CD4-positive, alpha-beta T cell treated with Interleukin-2 at 100 ng/mL for 4 hours (primary cell): ENCODE measurements around the gene ALPI.

Experiments
- DNase-seq: peaks from one replicate; pipeline ENCODE4 v3.0.0-alpha.2; 2020; ENCODE audit warnings: low spot score

ALPI gene

DNA sequence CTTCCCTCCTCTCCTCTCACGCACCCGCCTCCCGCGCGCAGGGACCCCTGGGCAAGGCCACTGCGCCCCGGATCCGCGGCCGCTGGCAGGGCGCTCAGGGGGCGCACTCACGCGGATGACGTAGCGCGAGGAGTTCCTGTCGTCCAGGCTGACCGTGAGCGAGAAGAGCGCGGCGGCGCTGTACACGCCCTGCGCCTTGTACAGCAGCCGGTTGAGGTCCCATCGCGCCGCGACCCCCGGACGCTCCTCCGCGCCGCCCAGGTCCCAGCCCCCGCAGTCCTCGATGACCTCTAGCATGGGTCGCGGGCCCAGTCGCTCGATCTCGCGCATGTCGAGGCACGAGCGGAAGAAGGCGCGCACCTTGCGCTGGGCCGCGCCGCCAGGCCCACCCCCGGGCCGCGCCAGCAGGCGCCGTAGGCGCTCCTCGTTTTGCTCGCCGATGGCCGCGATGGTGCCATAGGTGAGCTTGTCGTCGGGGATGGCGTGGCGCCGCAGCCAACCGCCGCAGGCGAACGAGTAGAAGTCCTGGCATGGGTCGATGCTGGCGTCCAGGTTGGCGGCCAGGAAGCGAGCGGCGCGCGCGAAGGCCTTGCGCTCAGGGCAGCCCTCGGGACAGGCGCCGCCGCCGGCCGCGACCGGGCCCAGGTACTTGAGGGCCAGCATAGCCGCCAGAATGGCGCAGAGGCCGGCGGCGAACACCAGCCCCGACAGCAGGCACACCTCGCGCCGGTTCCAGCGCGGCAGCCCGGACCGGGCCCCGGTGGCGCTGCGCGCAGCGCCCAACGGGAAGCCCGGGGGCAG lies 30.0 kb downstream of the ALPI start:
- no peak for DNase-seq

DNA sequence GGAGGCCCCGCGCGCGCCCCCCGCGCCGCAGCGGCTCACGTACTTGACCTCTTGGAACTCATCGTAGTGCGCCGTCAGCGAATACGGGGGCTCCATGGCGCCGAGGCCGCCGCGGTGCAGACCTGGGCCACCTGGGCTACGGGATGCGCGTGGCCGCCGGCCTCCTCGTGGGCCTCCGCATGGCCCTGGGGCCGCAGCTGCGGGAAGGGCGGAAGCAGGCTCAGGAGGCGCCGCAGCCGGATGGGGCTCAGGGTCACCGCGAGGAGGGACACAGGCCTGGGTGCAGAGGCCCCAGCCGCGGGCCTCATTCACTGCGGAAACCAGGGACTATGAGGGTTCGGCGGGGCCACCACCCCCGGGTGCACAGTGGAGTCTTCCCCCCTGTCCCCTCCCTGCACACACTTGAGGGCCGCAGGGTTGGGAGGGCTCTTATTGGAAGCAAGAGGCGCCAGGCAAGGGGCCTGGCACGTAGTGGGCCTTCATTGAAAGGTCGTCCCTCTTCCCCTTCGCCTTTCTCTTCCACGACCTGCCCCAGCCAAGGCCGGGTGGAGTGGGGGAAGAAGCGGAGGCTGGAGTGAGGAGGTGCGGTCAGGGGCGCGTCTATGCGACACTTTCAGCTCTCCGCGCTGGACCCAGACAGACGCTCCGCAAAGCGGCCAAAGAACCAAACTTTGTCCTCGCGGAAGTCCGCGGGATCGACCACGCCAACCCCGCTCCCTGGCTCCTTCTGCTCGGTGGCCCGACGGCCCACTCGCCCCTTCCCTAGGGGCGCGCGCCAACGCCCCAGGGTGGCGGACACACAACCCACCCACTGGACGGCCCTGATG lies 30.8 kb downstream of the ALPI start:
- no peak for DNase-seq

DNA sequence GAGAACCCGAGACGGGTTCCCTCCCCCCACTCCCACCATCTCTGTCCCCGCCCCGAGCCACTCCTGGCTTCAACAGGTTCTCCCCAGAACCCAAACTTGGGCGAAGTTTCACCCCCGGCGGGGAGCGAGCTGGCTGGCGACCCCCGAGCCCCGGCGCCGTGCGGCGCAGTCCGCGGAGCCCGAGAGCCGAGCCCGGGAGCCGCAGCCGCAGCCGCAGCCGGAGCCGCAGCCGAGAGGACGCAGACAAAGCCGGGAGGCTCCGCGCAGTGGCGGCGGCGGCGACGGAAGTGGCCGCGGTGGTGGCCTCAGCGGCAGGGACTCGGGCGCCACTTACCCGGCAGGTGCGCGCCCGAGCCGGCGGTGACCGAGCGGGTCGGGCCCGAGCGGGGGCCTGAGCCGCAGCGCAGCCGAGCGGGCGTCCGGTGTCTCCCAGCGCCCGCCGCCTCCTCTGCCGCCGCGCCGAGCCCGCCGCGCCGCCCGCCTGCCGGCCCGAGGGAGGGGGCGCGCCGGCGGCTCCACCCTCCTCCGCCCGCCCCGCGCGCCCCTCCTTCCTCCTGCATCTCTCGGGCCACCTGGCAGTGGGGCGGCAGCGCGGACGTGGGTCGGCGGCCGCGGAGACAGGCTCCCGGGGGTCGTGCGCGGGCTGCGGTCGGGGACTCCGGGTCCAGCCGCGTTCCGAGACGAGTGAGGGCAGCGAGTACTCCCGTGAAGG lies 31.6 kb downstream of the ALPI start, which contains the start of gene ECEL1:
ECEL1 (minus strand) TSS at position 450 of the 712 bp plus-strand sequence. CDS start 1,181 bp downstream, outside the sequence.
- no peak for DNase-seq

DNA sequence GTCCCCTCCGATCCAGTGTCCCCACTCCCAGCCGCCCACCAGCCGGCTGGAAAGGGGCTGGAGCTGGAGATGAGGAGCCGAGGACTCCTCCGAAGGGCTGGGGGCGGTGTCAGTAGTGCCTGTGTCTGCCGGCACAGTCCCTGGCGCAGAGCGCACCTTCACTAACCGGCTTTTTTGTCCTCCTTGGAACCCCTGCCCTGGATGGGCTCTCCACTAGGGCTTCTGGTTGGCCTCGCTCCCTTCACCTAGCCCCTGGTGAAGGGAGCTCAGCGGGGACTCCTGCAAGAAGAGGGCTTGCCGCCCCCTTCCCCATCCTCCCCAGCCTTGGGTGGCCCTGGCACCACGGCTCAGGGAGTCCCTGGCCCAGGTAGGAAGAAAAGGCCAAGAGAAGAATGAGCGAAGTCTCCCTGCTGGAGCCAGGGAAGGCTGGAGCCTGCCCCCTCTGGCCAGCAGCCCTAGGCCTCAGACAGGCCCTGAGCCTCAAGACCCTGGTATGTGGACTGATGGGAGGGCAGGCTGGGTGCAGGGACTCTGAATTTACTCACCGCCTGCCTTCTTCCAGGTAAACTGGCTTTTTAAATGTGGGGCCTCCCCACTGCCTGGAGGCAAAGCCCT lies 32.3 kb downstream of the ALPI start:
- no peak for DNase-seq

DNA sequence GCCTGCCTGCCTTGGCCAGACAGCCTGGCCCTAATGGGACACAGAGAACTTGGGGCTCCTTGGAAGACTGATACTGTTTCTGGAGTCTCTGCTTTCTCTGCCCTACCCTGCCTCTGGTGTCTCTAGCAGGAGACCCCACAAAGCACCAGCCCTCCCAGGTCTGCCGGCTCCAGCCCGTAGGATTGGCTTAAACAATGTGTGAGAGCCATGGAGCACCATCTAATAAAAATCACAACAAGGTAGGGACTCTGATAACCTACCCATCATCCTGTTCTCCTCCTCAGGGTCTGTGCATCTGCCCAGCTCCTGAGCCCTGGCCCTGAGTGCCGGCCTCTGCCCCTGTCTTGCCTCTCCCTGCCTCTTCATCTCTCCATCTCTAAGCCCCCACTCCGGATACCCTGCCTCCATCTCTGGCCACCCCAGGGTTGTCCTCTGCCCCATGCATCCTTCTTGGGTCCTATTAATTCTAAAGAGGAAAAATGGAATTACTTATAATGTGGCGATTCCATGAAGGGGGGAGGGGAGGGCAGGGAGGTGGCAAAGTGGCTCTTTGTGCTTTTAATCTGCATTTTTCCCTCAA lies 32.9 kb downstream of the ALPI start:
- no peak for DNase-seq

DNA sequence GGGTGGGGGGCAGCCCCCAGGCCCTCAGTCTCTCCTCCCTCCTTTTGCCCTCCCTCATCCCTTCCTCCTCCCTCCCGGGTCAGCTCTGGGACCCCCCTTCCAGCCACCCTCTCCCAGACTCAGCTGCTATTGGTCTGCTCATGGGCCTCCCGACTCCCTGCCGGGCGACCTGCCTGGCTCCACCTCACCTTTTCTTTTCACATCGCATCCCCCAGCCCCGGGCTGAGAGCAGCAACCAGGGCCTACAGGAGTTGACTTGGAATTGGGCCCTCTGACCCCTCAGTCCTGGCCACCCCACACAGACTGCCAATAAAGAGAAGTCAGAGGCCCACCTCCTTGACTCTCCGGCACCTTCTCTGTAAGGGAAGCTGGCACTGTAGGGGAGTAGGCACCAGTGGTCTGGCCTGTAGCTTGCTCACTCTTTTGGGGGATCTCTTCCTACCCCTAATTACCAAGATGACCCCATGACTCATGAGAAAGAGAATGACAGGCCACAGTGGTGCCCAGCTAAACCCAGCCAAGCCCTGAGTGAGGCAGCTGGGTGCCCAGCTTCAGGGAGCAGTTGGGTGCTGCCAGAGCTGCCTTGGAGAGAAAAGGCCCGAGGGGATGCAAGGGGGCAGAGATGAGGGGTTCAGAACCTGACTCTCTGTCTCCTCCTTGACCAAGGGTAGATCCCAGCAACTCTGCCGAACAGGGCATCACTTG lies 33.7 kb downstream of the ALPI start:
- no peak for DNase-seq

DNA sequence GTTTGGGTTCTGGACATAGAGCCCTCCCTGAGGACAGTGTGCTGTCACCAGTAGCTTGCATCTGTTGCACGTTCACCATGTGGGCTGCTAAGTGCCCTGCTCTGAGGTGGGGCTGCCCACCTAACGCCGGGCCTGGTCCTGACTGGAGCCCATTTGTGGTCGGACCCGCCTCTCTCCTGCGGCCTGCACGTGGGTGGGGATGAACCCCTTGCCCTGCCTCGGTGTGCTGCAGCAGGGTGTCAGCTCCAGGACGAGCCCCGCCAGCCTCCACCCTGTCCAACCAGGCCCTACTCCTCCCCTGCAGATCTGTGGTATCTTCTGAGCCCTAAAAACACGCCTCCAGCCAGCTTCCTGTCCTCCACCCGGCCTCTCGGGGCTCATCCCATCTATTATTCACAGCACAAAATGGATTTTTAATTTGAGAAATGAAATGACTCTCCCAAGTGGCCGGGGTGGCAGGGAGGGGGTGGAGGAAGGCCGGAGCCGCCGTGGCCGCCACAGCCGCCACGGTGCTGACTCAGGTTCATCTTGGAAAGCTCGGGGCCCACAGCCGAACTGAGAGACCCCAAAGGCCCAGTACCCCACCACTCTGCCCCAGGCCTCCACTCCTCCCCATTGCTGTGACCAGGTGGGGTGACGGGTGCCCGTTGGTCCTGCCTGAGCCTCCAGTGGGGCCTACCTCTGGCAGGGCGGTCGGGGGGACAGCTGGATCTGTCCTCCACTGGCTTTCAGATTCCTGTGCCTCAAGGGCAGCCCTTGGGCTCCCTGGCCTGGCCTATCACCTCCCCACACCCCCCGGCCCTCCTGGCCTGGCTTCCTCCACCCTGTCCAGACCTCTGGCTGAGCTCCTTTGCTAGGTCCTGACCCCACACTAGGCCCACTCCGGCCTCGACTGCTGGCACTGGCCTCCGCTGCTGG lies 34.5 kb downstream of the ALPI start:
- no peak for DNase-seq

DNA sequence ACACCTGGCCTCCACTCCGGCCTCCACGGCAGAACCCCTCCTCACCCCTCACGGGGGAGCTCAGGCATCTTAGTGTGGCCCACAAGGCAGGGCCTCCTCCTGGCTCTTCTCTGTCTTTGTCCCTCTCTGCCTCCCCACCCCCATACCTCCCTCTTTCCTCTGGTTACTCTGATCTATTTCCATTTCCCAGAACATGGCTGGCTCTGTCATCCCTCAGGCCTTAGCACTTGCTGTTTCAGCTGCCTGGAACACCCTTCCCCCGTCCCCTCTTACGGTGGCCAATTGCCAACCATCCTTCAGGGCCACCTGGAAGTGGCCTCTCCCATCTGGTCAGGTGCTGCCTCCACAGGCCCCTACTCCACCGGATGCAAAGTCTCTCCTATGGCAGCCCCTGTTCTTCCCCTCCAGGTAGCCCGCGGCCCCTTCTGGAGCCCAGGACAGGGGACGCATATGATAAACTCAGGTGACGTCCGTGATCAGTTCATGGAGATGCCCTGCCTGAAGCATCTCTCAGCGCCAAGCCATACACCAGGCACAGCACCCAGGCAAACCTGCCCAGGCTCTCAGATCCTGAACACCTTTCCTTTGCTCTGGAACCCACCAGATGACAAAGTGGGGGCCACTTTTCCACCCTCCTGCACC lies 35.3 kb downstream of the ALPI start:
- no peak for DNase-seq

DNA sequence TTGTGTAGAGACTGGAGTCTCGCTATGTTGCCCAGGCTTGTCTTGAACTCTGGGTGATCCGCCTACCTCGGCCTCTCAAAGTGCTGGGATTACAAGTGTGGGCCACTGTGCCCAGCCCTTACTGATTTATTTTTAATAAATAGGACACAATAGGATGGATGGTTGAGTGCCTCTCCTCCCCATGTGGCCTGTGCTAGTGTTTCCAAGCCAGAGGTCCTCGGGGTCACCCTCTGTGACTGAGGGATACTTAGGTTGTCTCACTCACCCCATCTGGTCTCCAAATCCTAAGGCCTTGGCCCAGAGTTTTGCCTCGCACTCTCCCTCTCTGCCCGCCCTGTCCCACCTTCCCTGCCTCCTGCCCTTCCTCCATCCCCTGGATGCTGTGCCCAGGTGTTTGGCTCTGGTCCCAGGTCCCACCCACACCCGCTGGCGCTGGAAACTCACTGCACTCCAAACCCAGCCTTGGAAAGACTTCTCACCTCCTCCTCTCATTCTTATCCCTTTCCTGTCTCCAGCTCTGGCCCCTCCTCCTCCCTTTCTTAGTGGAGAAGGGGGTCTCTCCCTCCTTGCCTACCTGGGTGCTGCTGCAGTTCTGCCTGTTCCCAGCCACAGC lies 36.4 kb downstream of the ALPI start:
- DNase-seq: no peak

DNA sequence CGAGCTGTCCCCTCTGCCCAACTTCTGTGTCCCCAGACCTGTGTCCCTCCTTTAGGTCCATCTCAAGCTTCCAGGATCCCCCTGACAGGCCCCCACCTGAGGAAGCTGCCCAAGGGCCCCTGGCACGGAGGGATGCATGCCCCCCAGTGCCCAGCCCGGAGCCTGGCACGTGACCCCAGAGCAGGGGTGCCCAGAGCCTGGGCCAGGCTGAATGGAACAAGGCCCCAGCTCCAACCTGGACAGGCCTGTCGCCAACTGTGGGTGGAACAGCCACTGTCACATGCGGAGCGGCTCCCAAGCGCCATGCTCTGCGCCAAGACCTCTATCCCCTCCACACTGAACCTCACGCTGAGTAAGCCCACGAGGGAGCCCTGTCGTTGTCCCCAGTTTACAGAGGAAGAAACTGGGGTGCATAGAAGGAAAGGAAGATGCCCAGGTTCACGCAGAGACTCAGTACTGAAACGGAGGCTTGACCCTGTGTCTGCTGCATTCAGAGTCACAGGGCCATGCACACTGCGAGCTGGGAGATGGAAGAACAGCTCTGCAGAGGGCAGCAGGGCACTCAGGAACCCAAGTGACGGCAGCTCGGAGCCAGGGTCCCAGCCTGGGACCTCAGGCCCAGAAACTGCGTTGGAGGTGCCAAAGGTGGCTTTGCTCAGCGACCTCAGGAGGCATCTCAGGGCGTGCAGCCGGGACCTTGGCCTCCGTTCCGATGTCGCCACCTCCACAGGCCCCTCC lies 37.2 kb downstream of the ALPI start:
- DNase-seq: no peak

DNA sequence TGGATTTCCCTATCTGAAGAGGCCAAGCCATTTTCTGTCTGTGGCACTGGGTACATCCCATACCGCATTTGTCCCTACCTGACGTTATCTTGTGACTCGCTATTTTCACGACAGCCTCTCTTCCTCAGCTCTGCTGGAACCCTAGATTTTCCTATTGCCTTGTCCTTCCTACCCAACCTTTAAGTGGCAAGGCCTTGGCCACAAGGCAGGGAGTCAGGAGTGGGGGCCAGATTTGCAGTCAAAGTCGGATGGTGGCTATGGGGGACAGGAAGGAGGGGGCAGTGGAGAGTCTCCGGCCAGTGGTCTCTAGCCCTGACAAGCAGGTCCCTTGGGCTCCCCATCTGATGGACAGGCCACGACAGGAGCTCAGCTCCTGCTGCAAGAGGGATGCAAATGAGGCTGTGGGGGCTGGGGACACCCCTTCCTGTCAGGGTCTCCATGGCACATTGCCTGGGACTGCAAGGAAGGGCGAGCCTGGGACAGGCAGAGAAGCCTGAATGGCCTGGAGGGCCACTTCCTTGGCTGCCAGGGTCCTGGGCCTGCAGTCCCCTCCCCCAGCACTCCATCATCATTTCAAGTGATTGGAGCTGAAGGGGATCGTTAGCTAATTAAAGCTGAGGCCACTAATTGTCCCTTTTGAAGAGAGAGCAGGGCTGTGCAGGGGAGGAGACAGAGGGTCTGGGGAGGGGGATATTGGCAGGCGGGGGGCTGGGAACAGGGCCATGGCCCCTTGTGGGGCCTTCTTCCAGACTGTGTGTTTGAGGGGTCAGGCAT lies 37.9 kb downstream of the ALPI start:
- DNase-seq: no peak

DNA sequence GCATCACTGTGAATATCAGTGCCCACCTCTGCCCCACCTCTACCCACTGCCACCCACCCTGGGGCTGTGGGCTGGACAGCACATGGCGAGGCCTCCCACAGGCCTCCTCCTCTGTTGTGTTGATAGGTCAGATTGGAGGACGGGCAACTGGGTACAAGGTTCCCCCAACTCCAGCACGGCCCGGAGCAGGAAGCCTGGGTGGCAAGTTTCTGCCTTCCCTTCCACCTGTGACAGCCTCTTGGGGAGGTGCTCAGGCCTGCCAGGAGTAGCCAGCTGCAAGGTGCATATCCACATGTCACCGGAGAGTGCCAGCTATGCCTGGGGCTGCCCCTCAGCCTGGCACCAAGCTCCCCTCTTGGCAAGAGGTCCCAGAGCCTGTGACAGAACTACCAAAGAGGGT lies 38.6 kb downstream of the ALPI start:
- DNase-seq: no peak

DNA sequence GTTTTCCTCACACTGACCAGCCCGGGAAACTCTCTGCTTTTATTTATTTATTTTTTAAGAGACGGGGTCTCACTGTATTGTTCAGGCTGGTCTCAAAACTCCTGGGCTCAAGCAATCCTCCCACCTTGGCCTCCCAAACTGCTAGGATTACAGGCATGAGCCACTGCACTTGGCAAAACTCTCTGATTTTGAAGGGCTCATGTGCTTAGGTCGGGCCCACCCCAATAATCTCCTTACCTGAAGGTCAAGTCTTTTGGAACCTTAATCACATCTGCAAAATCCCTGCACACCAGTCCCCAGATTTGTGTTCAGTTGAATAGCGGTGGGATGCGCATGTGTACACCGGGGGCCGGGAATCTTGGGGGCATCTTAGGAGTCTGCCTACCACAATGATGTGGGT lies 39.3 kb downstream of the ALPI start:
- no peak for DNase-seq

DNA sequence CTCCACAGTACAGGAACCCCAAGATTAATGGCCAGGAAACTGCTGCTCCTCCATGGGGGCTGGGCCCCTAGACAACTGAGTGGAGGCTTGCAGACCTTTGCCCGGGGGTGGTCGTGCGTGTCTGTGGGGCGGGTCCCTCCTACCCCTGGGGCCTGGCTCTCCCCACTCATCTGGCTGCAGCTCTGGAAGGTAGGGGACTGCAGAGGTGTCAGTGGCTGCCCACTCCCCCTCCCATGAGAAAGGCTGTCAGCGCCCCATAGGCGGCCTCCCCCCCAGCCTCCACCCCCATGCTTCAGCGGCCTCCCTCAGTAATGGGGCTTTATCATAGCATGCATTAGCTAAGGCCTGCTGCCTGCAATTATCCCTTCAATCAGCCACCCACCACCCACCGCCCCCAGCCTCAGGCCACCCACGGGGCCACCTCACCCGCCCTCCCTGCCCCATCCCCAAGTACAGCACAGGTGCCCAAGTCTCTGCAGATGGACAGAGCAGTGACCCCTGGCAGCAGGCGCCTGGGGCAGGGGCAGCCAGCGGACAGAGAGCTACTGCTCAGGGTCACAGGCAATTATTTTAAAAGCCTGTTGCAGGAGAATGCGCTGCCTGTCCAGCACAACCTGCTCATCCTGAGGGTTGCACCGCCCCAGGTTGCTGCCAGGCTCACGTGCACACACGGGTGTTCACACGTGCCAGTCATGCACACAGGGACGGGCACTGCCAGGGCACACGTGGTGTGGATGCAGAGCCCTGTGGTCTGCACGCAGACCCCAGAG lies 40.7 kb downstream of the ALPI start:
- no peak for DNase-seq

DNA sequence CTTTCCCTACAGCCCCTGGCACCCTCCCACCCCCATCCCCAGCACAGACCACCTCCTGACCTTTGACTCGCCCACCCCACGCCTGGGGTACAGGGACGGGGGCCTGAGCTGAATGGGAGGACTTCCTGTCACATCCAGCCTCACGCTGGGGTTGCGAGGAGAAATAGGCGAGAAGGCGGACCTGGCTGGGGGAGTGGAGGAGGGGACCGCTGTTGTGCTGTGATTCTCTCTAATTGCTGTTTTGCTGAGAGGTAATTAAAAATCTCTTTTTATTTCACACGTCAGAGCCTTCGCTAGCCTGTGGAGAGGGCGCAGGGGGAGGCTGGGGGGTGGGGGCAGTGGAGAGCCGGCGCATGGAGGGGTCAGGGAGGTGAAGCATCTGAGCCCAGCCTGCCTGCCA lies 41.4 kb downstream of the ALPI start:
- DNase-seq: no peak

DNA sequence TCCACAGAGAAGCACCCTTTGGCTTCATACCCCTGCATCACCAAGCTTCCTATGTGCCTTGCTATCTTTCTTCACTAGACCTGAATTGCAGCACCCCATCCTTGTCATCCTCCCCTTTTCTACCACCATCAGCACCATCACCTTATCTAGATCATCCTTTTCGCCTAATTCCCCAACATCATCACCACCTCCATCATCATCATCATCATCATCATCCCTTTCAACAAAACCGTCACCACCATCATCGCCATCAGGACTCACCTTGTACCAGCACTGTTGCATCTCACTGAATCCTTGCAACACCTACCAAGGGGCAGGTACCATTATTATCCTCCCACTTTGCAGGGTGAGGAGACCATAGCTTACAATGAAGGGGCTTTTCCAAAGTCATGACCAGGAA lies 42.5 kb downstream of the ALPI start:
- DNase-seq: no peak

DNA sequence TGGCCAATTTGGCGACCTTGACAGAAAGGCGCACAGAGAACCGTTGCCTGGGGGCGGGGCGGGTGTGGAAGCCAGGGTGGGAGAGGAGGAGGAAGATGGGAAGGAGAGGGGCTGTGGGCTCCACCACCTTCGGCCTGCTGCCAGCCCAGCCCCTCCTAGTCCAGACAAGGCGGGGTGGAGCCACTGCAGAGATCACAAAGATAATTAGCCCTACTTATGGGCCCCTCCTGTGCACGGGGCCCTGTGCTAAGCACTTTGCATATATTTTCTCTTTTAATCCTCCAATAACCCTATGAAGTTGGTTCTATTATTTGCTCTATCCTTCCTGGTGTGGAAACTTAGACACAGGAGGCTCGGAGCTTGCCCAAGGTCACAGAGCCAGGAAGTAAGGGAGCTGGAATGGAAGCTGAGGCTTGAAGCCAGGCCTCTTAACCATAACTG lies 45.4 kb downstream of the ALPI start:
- no peak for DNase-seq
